ENCODE results near the gene CDH8.

DNA sequence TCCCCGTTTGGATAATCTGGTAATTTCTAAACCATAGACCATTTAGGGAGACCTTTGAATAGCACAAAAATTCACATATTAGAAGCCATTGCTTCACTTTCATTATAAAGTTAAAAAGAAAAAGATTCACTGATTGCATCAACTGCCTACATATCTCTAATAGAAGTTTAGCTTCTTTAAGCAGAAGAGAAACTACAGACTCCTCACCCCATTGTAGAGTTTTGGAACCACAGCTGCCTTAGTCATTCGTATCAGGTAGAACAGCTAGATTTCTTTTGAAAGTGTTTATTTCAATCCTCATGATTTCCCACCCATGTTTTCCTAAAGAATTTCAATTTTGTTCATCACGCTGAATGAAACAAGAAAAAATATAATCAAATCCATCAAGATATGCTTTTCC lies 144.8 kb downstream of the CDH8 start:
- TF ChIP-seq, protein P1, sequence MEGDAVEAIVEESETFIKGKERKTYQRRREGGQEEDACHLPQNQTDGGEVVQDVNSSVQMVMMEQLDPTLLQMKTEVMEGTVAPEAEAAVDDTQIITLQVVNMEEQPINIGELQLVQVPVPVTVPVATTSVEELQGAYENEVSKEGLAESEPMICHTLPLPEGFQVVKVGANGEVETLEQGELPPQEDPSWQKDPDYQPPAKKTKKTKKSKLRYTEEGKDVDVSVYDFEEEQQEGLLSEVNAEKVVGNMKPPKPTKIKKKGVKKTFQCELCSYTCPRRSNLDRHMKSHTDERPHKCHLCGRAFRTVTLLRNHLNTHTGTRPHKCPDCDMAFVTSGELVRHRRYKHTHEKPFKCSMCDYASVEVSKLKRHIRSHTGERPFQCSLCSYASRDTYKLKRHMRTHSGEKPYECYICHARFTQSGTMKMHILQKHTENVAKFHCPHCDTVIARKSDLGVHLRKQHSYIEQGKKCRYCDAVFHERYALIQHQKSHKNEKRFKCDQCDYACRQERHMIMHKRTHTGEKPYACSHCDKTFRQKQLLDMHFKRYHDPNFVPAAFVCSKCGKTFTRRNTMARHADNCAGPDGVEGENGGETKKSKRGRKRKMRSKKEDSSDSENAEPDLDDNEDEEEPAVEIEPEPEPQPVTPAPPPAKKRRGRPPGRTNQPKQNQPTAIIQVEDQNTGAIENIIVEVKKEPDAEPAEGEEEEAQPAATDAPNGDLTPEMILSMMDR (IDR thresholded peaks at IDR 0.05), result no peak
- no peak for TF ChIP-seq POLR2A (IDR thresholded peaks at IDR 0.05)

Data from thyroid gland (tissue), 4 donors.